HUDEP-2 (cell line): ENCODE measurements around the gene DIDO1.
"Not testable (repeated sequence)": the region's sequence is repeated elsewhere in the genome, so short reads cannot be mapped to it uniquely, and the experiment has no call there.

Experiments
- DNase-seq, 76 experiments: peaks; one replicate each; lab custom pipeline; 2025; ENCODE audit not compliant: unreplicated experiment in 76 of 76; lab: John Stamatoyannopoulos, UW

DIDO1 gene

DNA sequence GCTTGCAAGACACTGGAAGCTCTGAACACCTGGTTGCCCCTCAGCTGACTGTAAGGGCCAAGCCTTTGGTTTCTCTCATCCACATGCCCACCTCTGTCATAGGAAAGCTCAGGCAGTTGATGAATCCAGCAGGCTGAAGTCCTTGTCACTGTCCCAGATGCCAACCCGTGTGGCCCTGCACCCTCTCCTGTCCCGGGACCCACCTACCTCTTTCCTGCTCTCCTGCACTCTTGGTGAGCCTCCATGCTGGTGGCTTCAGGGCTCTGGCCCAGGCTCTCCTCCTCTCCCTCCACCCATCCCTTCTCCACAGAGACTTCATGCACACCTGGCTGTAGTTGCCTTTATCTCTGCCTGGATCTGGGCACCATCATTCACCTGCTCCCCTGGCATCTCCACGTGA is 7.7 kb upstream of the DIDO1 start:
- no peak for DNase-seq

DNA sequence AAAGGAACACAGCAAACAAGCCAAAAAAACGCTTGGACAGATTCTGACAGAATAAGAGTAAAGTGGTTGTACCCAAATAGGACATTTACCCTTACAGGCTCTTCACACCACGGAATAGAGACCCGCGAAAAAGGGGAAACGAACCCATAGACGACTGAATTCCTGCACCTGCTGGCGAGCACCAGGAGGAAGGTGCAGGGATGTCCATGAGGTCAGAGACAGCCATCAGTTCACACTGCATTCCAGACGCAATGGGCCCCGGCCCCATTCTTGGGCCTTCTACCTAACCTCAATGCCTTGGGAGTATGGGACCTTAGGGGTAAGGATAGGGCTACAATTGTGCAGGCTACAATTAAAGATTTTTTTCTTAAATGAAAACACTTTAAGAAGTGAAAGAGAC is 5.2 kb upstream of the DIDO1 start:
- no peak for DNase-seq

DNA sequence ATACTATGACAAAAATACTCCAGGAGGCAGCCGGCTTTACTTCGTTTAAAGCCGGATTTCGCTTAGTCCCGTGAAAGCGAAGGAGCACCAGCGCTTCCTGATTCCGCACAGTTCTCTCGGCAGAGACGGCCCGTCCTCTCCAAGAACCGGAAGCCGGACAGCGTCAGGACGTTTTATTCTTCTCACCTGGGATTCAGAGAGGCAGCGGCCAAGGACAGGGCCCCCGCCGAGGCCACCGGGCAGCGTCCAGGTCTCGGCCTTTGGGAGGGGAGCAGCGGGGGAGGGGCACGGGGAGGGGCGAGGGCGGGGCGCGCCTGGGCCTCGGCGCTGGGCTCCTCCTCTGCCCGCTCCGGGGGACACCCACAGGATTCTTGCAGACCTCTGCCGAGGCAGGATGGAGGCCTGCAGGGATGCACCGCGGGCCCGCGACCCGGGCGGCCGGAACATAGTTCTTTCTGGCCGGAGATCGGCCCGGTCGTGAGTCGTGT is 2.8 kb upstream of the DIDO1 start:
- DNase-seq = peak in 29 of 76 experiments; percentile 3 to 57 (median 31)

DNA sequence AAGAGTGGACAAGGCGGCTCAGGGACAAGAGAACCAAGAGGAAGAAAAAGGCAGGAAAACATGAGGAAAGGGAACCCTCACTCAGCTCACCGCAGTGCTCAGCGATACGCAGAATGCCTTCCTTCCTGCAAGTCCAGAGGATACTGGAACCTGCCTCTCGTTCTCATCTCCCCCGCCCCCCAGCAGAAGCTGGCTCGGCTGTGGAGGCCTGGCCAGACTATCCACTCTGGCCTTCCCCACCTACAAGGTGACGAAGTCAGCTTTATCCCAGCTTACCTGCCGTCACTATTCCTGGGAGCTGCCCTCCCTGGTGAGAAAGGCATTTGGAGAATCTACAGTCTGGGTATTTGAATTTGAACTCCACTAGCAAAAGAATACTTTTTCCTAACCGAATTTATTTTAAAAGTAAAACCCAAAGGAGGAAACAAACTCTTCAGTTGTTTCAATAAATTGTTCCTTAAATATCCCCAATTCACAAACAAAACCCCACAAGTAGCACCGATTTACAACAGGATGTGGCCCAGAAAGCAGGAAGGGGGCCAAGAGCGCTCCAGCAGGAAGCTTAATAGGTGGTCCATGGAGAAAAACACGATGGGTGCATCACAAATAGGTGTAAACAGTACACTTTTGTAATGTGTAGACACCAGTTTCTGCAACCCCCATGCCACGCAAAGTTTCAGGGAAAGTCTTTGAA is 2.1 kb upstream of the DIDO1 start:
- DNase-seq = no peak

DNA sequence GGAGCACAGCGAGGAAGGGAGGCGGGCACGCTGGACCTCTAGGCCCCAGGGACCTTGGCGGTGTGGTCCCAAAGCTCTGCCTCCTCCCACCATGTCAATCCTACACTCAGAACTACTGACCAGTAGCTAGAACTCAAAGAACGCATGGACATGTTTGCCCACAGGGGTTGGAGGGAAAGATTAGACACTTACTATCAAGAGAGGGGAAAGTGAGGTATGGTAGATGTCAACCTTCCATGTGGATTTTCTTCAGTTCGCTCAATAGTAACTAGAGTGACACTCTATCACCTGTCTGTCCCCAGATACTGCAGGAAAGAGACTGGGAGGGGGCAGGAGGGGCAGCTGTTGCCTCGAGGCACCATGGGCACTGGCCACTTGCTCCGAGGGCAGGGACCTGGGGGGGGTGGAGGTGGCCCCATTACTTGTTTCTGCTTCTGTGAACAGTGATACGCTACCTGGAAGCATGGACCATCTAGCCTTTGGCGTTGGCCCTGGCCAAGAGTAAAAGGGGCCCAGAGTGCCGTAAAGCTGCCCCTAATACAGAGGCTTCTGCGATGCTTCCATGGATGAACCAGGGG is 912 bp upstream of the DIDO1 start:
- DNase-seq = no peak

DNA sequence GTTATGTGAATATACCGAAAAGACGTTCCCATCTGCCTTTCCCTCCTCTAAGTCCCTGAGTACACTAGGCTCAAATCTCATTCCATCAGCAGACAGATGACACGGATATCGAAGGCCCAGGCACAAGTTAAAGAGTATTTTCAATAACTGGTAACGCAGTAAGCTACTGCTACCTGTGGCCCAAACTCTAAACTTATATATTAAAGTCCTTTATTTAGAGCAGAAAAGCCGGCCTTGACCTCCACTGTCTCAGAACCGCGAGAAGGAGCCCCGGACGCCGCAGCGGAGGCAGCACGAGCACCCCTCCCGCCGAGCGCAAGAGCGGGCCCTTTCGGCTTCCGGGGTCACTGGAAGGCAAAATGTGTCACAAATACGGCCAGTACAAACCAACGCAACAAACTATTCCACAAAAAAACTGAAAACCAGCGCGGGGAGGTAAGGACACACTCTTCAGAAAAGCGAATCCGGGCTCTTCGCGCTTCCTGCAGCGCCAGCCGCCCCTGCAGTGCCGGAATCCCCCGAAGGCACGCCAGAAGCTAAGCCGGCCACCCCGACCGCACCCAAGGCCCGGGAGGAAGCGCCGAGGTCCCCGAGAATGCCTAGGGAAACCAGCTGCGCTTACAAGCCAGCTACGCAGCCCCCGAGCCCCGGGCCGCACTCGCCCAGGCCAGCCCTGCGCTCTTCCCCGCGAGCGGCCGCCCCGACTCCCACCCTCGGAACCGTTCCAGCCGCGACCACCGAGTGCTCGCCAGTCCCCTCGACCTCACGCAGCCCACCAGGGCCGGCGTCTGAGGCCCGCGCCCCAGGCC is 681 bp downstream of the DIDO1 start:
- peak in 15 of 76 experiments; percentile 3 to 63 (median 28) for DNase-seq

DNA sequence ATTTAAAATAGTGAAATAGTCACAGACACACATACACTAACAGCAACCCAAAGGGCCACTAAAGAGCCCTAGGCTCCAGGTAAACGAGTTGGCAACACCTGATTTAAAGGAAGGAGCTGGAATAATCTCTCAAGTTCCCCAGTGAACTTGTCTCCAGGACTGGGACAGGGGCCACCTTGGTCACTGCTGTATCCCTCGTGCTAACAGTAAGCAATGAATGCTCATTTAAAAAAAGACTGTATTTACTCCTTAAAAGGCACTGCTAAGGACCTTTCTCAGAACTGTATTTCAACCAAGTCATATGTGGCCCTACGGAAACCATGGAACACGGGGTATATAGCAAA is 1.3 kb downstream of the DIDO1 start:
- DNase-seq = no peak

DNA sequence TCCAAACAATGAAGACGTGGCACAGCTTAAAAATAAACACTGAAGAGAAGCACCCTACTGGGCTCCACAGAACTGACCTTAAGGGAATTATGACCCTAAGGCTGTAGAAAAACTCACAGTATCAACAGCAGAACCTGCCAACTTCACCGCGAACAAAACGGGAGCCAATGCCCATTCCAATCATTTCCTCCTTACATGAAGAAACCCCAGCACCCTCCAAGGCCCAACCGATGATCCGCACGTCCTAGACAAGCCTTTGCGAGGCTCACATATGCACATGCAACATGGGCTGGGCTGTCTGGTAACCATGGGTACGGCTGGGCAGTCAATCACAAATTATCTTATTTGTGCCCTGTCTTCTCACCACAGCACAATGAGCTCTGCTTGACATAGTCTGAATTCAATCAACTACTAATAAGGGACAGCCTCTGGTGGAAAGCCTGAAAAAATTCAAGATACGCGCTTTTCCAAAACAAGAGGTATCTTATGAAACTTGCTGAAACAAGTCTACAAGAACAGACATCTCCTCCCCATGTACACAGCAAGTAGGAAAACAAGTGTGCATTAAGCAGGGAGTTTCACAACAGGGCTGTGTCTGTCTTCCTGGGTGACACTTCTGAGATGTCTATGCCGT is 1.7 kb downstream of the DIDO1 start:
- DNase-seq = peak in 43 of 76 experiments; percentile 12 to 61 (median 30)

DNA sequence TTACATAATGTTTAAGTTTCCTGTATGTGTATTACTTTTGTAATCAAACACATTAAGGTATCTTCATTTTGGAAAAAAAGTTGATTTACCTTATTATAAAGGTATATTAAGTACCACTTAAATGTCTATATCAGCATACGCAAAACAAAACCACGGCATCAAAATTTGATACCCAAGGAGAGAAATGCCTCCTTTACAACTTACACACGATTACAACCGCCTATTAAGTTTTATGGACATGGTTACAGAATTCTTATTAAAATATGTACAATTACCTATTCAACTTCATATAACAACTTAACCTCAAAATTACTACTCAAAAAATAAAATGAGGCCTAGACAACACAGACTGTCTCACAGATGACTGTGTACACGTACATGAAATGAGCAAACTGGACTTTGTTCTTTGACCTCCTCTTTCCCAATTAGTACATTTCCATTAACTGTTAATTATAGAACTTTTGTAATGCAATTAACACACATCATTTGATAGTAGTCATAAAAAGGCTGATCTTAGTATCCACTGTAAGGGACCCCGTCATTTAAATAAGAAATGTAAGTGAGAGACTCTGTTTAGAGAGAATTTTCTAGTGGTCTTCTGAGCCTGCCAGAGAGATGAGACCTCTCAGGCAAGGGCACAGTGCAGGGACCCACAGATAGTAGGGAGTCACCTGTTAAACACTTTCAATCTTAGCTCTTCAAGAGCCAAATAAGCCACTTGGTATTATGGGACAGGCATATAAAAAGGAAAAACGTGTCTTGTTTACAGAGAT is 2.5 kb downstream of the DIDO1 start:
- no peak for DNase-seq

DNA sequence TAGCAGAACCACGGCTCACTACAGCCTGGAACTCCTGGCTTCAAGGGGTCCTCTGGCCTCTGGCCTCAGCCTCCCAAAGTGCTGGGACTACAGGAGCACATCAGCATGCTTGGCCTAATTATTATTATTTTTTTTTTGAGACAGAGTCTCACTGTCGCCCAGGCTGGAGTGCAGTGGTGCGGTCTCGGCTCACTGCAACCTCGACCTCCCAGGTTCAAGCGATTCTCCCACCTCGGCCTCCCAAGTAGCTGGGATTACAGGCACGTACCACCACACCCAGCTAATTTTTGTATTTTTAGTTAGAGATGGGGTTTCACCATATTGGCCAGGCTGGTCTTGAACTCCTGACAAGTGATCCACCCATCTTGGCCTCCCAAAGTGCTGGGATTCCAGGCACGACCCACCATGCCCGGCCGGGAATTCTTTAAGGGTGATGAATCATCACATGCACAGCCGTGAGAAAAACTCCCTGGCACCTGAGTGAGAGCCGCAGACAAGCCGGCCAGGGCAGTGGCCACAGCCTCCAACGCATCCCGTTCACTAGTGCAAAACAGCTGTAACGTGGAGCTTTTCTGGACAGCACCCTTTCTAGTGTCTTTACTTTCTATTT is 3.1 kb downstream of the DIDO1 start:
- DNase-seq = not testable (repeated sequence)

DNA sequence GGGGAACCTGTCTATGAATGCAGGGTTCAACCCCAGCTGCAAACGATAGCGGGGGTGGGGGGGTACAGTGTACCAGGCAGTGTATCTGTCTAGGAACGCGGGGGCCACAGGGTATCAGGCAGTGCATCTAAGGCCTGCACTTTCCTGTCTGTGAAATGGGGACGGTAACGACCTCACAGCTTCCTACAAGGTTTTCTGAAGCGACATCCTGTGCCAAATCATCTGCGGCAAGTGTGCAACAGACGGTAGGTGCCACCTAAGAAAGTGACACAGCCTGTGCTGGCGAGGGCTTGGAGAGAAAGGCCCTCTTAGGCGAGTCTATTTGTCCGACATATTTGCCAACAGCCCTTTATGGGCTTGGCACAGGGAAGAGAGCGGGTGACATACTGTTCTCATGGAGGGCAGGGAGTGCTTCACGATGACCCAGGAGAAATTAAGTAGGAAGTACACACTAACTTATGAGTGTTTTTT is 3.8 kb downstream of the DIDO1 start:
- no peak for DNase-seq

DNA sequence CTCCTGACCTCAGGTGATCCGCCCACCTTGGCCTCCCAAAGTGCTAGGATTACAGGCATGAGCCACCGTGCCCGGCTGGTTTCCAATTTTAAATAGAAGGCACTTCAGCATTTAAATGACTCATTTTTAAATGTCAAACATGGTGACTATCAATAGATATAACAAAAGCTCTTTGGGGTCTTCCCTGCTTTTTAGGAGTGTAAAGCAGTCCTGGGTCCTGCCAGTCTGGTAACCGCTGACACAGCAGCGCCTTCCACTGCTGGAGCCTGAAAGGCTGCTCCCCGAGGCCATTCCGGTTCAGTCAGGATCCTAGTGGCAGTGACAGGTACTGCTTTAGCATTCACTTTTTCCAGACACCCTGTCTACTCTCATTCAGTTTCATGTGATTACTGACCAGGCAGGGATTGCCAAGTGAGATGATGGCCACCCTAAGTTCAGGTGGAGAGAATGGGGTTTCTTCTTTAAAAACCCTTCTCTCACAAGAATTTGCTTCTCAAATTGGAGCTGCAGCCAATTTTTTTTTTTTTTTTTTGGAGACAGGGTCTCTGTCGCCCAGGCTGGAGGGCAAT is 5.1 kb downstream of the DIDO1 start:
- DNase-seq = peak in 44 of 76 experiments; percentile 6 to 67 (median 28)

DNA sequence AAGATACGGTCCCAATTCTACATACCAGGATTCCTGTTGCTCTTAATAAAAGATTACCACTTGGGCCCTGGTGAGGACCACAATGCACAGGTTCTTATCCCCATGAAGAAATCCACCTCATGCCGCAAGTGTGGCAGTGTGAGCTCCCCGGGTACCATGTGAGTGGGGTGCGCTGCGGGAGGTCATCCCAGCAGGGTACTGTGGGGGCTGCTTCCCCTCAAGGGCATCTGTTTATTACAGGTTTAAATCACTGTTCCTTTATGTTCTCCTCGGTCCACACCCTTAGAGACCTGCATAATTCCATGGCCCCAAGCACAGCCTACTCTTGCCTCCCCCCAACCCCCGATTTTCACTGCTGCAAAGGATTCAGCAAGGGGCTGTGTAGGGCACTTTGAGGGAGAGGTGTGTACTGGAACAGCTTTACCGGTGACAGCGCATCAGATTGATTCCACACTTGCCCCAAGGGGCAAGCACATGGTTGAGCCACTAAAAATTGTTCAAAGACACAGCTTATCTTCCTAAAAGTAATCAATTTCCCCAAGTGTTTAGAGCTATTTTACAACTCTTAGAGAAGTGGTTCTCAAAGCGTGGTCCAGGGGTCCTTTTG is 6.2 kb downstream of the DIDO1 start:
- DNase-seq = no peak

DNA sequence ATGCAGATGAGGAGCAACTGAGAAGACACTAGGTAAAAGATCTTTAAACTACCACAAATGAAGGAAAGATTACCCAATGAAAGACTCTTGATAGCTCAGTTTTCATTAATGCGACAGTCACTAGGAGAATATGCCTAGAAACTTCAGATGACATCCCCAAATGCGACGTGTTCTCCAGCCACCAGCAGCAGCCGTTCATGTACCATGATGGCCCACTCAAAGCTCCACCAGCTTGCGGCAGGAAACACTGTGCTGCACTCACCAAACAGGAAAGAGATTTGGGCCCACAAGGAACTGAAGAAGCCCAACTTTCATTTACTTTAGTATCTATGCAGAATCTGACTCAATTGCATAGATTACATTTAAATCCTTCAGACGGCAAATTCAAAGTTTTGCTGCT is 7.5 kb downstream of the DIDO1 start:
- no peak for DNase-seq

DNA sequence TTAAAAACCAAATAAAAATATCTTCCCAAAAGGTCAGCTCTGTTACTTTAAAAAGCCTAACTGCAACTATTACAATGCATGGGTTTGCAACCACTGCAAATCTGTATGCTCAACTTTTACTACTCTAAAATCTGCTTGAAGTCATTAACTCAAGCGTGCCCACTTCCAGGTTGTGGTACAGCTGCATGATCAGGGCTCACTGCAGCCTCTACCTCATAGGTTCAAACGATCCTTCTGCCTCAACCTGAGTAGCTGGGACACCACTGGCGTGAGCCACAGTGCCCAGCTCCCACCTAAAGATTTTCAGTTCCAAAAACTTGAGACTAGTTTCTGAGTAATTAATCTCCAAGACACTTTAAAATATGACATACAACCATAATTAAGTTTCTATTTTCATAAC is 8.2 kb downstream of the DIDO1 start:
- no peak for DNase-seq

DNA sequence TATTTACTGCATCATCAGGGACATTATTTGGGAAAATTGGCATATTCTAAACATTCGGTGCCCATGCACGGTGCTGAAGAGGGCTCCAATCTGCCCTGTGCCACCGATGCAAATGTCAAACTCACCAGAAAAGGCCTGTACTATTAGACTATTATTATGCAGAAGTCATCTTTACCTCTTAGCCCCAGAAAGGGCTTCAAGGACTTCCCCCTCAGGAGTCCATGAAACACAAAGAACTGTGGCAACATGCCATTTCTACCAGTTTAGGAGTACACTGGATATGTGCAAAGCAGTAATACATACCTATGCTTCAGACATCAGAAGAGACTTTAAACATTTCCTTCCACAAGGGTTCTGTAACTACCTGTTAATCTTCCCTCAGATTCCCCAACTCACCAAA is 8.6 kb downstream of the DIDO1 start:
- no peak for DNase-seq

DNA sequence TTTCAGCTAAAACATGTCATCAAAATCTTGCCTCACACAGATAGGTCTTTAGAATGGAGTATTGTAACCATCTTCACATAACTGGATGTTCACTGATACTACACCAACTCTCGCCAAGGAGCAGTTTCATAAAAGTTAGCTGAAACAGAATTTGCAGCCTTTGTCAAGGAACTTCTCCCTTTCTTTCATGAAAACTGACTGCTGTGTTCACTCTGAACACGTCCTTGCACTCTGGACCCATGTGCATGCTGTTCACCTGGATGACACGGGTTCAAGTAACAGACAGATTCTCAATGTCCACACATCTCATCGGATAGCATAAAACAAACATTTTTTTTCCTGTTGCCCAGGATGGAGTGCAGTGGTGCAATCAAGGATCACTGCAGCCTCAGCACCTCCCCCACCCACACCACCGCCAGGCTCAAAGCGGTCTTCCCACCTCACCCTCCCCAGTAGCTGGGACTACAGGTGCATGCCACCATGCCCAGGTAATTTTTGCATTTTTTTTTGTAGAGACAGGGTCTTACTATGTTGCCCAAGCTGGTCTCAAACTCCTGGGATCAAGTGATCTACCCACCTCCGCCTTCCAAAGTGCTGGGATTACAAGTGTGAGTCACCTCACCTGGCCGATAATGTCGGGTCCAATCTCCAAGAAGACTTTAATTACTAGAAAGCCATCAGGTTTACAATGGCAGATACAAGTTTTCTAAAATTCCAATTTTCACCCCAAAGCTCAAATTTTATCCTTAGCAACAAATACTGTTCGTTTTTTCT is 9.4 kb downstream of the DIDO1 start:
- DNase-seq = no peak

DNA sequence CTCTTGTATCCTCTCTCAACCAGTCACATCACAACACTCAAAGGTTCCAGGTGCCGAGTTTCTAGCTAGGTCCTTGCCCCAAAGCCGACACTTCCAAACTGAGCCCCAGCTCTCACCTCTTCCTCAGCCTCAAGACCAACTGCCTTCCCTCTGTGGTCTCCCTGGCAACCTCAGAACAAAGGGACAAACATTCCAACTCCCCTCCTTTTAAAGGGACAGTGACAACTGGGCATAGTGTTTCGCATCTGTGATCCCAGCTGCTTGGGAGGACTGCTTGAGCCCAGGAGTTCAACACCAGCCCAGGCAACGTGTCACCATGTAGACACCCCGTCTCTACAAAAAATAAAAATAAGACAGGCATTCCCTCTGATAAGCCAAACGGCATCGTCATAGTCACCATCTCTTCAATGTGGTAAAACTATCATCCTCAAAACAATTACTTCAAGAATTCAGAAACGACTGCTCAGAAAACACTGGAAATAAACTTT is 11.3 kb downstream of the DIDO1 start:
- peak in 3 of 76 experiments; percentile 13 to 18 (median 15) for DNase-seq
